ENCODE results near the gene EYA2. TPM values are rescaled to one million over a fixed set of nuclear protein-coding genes. Genes with fewer than 3 reads are reported as not detected.

Gene EYA2
- total RNA-seq, 1 experiment from 2014 or later, result 0.74 TPM

GRCh38 chr20:47061549-47061948, 166.9 kb downstream of the EYA2 start:
- DNase-seq, result no peak
- Histone ChIP-seq H2BK20ac (ENCODE audit: low read depth, low read length, poor library complexity, severe bottlenecking) (no peak overlapping the region), H4K91ac (ENCODE audit: insufficient read length, low read depth, low read length) (no peak overlapping the region), H2BK5ac (ENCODE audit: insufficient read length, low read length) (no peak overlapping the region), H4K8ac (replicated peaks; ENCODE audit: insufficient read length, low read depth, low read length) (no peak overlapping the region), H3K23me2 (ENCODE audit: insufficient read length, low read depth, low read length, poor library complexity, severe bottlenecking) (no peaks in the 10 kb centered on the region), H3K4ac (ENCODE audit: low read depth, low read length) (no peak overlapping the region), H4K5ac (ENCODE audit: insufficient read length, low read depth, low read length) (no peak overlapping the region), H2BK120ac (ENCODE audit: low read depth, low read length, poor library complexity, severe bottlenecking) (no peak overlapping the region), H3K14ac (ENCODE audit: insufficient read depth, low read length) (no peak overlapping the region), H3K79me1 (ENCODE audit: insufficient read depth, low read depth, low read length, poor library complexity, severe bottlenecking) (no peaks in the 10 kb centered on the region), H3K18ac (ENCODE audit: insufficient read length, low read depth, low read length) (no peak overlapping the region), H3K4me2 (ENCODE audit: insufficient read depth, insufficient read length, low read length) (no peak overlapping the region), H3K23ac (ENCODE audit: insufficient read length, low read depth, low read length) (no peak overlapping the region), H3K56ac (ENCODE audit: insufficient read length, low read depth, low read length) (no peak overlapping the region), H3K79me2 (ENCODE audit: insufficient read depth, low read length) (no peaks in the 10 kb centered on the region), H3K27ac (ENCODE audit: insufficient read length, low read depth, low read length) (no peak overlapping the region), H3K9me3 (ENCODE audit: control insufficient read depth, low read depth, low read length) (no peaks in the 10 kb centered on the region), H2AFZ (ENCODE audit: low read length) (no peak overlapping the region), H3K27me3 (ENCODE audit: insufficient read depth, low read length) (no peaks in the 10 kb centered on the region), H3T11ph (ENCODE audit: low read length) (no peak overlapping the region), H2AK5ac (ENCODE audit: insufficient read length, low read length) (no peak overlapping the region), H3K9ac (ENCODE audit: extremely low read depth, insufficient read length, low read length) (no peak overlapping the region), H2BK15ac (ENCODE audit: low read depth, low read length) (no peak overlapping the region), H2BK12ac (ENCODE audit: insufficient read length, low read depth, low read length) (no peak overlapping the region), H4K20me1 (ENCODE audit: control insufficient read depth, insufficient read depth, insufficient read length) (no peaks in the 10 kb centered on the region), H3K4me1 (ENCODE audit: insufficient read depth, low read length) (no peaks in the 10 kb centered on the region)
- H3K36me3 Mint-ChIP-seq (ENCODE audit: insufficient read depth in 1 of 3, low read depth in 3 of 3), result peaks cover 0 to 8% (median 2%) of the 10 kb centered on the region in 3 experiments; a peak in 4 of 7 replicates
- H3K4me1 Mint-ChIP-seq, result peaks cover 4 to 8% of the 10 kb centered on the region in 2 experiments; a peak in 1 of 4 replicates
- H3K4me3 Mint-ChIP-seq, result no peak overlapping the region
- no peaks in the 10 kb centered on the region; the same call in 1 of the 2 replicates for H3K27me3 Mint-ChIP-seq (ENCODE audit: low read depth)
- H3K27ac Mint-ChIP-seq, result no peak overlapping the region; a peak in 1 of 7 replicates
- TF ChIP-seq, protein P1, sequence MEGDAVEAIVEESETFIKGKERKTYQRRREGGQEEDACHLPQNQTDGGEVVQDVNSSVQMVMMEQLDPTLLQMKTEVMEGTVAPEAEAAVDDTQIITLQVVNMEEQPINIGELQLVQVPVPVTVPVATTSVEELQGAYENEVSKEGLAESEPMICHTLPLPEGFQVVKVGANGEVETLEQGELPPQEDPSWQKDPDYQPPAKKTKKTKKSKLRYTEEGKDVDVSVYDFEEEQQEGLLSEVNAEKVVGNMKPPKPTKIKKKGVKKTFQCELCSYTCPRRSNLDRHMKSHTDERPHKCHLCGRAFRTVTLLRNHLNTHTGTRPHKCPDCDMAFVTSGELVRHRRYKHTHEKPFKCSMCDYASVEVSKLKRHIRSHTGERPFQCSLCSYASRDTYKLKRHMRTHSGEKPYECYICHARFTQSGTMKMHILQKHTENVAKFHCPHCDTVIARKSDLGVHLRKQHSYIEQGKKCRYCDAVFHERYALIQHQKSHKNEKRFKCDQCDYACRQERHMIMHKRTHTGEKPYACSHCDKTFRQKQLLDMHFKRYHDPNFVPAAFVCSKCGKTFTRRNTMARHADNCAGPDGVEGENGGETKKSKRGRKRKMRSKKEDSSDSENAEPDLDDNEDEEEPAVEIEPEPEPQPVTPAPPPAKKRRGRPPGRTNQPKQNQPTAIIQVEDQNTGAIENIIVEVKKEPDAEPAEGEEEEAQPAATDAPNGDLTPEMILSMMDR (conservative IDR thresholded peaks at IDR 0.05), result no peak
- no CpG with 5 or more reads among the region's 8 CpGs for WGBS (ENCODE audit: extremely low coverage, insufficient read length, low lambda C conversion rate)
- H3K9me3 Mint-ChIP-seq, result peaks cover 2 to 11% of the 10 kb centered on the region in 2 experiments
